Activated CD8-positive, alpha-beta memory T cell treated with anti-CD3 and anti-CD28 coated beads, Interleukin-2, amount 50 U/mL, for 4 hours (primary cell): ENCODE data around the gene EPHA3.

Experiments
- DNase-seq: peaks from one replicate; pipeline ENCODE4 v3.0.0-alpha.2; 2020

The EPHA3 gene

DNA sequence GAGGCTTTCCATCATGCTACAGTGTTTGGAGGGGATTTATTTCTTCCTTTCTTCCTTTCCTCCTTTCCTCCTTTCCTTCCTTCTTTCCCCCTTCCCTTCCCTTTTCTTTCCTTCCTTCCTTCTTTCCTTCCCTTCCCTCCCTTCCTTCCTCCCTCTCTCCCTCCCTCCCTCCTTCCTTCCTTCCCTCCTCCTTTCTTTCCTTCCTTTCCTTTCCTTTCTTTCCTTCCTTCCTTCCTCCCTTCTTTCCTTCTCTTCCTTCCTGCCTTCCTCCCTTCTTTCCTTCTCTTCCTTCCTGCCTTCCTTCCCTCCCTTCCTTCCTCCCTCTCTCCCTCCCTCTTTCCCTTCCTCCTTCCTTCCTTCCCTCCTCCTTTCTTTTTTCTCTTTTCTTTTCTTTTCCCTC is 127.2 kb downstream of the EPHA3 start:
- DNase-seq, result no peak

DNA sequence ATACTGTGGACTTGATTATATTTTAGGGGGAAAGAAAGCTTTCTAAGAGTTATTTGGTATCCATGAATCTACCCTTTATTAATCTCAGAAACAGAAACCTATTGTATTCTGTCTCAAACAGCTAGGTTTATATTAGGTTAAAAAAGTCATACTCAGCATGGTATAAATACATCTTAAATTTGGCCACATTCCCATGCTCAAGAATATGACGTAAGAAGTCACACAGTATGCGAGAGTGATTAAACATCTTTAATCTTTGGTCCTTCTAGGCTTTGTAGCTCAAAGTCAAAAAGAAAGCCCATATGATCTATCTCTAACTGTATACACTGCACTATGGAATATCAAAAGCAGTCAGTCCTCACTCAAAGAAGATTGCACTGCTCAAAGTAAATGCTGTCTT is 131.4 kb downstream of the EPHA3 start:
- no peak for DNase-seq

DNA sequence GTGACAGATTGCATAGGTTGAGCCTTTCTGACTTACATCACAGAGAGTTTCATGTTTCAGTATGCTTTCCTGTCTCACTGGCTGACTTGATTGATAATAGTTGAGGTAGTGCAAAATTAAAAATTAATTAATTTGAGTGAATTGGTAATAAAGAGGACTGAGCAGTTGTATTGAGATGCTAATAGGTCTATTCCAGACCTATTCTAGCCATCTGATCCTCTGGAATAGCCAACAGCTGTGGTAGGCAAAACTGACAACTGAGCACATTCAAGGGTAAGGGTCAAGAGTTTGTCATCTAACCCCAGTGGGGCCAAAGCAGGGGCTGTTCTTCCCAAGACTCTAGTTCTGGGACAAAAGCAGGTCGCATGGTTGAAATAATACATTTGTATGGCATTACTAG is 132.4 kb downstream of the EPHA3 start:
- DNase-seq, result no peak

DNA sequence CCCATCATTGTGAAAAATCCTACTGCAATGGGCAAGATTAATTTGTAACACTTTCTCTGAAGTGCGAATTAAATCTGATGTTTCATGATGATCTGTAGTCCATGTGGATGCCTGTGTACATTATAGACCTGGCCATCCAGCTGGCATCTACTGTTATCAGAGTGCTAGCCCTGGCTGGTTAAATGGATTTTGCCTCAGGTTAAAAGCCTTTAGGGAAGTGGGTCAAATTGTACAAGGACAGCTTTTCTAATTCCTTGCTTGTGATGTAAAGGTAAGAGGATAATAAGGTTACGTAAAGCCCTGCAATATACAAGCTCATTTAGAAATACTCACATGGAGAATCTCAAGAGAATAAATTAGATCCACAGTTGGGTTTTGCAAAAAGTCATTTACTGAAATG is 138.2 kb downstream of the EPHA3 start:
- DNase-seq, result no peak

DNA sequence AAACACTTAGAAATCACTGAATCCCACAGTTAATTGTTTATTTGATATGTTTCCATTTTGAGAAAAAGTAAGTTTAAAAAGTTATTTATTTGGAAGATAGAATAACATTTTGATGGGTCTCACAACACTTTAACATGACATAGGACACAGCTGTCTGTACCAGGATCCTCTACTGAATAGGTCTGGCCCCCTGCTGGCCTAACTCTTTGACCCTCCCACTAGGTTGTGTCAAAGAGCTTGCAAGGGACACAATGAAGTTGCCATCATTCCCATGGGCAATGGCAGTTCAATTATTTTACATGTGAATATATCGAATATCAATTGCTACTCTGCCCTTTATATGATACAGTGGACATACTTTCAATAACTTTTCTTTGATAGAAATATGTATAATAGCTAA is 138.9 kb downstream of the EPHA3 start:
- no peak for DNase-seq

DNA sequence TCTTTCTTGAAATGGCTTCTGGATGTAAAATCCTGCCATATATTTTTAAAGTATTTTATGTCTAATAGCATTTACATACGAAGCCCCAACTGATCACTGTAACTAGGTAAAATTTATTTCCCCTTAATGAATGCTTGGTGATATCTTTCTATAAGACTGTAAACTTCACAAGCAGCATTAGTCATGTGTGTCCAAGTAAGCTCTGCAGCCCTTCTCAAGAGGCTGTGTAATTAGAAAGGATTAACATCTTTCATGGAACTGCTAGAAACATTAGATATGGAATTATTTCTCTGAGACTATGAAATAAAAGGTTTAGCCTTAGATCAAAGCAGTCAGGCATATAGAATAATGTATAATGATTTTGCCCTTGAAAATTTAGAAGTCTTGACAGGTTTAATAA is 143.3 kb downstream of the EPHA3 start:
- DNase-seq, result no peak

DNA sequence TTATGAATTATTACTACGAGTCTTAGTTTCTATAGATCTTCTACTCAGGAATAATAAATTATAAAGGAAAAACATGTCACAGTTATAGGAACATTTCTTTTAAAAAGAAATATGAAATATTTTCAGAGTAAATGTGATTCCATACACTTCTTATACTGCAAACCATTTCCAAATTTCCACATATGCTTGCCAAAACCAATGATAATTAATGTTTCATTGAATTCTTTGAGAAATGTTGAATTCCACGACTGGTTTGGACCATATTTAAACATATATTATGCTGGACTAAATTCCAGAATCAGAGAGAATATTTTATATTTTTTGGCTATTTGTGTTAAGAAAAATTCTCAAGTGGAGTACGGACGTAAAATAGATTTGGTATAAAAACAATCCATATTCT is 144.6 kb downstream of the EPHA3 start:
- DNase-seq, result no peak

DNA sequence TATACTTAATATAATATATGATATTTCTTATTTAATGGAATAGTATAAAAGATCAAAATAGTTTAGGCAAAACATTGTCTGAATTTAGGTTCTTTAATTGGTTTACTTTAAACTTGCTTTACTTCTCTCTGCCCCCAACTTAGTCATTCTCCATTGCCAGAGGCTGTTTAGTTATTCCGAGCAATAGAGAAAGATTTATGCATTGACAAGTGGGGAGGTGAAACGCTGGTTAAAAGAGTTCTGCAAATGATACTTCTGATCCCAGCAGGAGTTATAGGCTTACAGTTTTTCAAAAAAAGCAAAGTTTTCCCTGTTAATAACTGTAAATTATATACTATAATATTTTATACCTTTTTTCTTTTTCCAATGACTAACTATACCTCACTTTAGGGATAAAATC is 145.4 kb downstream of the EPHA3 start:
- DNase-seq, result no peak

DNA sequence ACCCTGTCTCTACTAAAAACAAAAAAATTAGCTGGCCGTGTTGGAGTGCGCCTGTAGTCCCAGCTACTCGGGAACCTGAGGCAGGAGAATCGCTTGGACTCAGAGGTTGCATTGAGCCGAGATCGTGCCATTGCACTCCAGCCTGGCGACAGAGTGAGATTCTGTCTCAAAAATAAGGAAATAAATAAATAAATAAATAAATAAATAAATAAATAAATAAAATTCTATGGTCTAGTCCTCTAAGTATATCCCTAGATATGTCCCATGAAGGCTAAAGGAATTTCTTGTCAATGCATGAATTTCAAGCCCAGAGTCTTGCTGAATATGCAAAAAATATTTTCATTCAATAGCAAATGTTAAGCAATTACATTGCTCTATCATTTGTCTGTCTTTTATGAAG is 149.0 kb downstream of the EPHA3 start:
- DNase-seq, result no peak

DNA sequence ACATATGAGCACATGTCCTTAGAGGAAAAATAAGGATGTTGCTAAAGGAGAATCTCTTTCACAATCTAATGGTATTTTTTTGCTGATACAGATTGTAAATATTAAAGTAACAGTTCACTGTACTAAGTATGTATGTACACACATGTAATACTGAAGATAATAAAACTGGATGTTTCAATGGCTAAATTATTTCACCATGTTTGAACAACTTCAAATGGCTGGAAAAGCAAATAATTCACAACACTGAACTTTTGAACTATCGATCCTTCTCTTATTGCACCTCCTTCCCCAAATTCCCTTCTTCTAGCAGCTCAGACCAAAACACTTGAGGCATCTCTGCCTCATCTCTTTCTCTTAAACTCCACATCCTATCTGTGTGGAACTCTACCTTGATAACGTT is 149.5 kb downstream of the EPHA3 start:
- DNase-seq, result no peak

DNA sequence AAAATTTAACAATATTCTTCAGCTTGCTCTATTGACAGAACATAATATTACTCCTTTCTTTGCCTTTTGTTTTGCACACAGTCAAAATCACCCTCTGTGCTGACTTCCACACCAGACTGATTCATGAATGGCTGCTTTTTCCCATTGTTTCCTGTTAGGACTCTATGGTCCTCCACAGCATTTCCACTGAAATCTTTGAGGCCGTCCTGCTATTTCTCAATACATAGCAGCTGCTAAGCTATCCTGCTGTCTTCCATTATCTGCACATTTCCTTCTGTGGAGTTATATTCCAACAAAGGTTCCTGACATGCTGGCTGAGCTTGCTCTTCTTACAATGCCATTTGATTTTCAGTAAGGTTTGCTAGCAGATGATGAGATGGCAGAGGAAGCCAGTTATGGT is 153.3 kb downstream of the EPHA3 start:
- DNase-seq, result no peak

DNA sequence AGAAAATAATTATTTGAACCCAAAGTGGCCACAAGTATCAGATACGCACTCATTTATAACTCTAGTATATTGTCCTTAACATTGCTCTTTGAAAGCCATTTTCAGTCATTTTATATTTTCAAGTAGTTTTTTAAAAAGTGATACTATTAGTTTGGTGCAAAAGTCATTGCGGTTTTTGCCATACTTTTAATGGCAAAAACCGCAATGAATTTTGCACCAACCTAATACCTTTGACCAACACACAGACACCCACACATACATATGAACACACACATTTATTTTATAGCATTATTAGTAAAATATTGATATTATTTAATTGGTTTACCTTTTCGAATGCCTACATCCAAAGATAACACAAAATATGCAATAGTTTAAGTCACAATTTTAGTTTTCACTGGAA is 154.3 kb downstream of the EPHA3 start:
- DNase-seq, result no peak

DNA sequence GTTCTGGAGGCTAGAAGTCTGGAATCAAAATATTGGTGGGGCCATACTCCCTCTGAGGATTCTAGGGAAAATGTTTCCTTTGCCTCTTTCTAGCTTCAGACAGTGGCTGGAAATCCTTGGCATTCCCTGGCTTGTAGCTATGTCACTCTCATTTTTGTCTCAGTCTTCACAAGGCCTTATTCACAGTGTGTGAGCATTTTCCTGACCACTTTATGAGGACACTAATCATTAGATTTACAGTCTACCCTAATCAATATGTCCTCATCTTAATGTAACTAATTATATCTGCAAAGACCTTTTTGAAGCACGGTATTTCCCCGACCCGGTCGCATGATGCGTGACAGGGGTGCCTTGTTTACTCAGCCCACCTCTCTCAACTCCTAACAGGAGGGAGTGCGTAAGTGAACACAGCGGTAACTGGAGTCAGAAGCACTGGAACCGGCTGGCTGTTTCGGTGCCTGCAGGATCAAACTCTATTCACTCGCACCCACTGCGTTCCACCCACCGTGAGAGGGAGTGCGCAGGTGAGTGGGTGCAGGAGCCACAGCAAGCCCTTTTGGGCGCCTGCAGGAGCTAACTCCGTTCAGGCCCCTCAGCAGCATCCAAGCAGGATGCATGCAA is 155.0 kb downstream of the EPHA3 start:
- no peak for DNase-seq

DNA sequence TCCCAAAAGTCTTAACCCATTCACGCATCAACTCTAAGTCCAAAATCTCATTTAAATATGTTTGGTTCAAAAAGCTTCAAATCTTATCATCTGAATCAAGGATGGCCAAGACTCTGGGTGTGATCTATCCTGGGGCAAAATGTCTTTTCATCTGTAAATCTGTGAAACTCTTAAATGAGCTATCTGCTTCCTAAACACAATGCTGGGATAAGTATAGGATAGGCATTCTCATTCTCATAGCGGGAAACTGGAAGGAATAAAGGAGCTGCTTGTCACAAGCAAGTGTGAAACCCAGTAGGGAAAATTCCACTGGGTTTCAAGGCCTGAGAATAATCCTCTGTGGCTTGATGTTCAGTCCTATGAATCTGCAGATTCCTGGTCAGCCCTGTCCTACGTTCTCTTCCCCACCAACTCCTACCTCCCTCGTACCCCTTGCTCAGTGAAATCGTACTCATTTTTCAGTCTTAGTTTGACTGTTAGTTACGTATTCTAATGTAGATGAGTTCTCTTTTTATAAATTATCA is 156.7 kb downstream of the EPHA3 start:
- DNase-seq, result no peak

DNA sequence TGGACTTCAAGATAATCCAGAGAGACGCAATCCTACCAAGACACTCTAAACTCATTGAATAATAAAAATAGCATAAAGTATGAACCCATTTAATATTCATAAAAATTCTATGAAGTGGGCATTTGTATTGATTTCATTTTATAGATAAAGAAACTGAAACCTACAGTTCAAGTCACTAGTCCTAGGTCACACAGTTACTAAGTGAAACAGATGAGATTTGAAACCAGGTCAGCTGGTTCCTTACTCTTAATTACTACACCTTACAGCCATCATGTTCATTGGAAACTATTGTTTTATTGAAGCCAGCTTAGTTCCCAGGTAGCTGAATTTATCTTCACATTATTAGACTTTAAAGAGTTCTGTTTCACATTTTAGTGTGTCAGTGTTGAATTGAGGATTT is 158.7 kb downstream of the EPHA3 start:
- DNase-seq, result no peak

DNA sequence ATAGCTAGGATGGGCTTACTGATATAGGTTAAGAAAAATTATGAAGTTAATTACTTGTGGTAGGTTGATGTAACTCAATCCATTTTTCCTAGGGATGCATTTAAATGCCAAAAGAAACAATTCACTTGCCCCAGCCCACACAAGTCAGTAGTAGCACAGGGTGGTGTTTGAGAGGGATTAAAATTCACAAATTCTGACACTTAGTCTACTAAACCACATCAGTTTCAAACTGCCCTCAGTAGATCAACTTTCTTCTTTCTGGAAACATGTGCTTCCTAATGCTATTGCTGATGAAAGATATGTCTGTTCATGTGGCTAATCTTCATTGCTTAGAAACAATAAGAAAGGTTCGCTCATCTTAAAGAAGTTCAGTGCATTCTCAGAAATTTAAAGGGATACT is 160.6 kb downstream of the EPHA3 start:
- DNase-seq, result no peak

DNA sequence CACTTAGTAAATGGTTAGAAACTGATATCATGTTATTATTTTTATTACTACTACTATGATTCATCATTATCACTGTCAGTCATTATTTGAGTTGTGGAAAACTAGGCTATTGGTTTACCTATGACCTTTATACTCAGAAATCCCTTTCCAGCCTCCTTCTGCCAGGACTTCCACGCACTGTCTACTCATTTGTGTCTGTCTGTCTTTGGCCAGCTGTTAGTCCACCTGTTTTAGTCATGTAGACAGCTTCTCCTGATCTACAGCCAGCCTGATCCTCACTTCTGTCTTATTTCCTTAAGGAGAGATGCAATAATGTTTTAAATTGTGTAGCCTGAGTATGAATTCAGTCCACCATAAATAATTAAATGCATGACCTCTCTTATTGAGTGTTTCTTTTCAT is 162.8 kb downstream of the EPHA3 start:
- DNase-seq, result no peak

DNA sequence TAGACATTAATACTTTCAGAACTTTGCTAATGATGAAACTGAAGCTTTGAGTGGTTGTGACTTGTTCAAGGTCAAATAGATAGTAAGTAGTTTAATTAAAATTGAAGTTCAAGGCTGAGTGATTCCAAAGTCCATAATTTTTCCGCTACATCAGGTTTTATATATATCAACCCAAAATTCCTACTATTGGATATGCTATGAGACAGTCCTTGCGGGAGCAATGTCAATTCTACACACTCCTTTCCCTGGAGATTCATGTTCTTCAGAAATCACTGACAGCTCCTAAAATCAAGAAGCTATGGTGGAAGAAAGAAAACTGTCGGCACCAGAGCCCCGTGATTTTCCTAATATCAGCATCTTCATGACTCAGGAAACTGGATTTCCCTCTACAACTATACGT is 167.6 kb downstream of the EPHA3 start:
- DNase-seq, result no peak

DNA sequence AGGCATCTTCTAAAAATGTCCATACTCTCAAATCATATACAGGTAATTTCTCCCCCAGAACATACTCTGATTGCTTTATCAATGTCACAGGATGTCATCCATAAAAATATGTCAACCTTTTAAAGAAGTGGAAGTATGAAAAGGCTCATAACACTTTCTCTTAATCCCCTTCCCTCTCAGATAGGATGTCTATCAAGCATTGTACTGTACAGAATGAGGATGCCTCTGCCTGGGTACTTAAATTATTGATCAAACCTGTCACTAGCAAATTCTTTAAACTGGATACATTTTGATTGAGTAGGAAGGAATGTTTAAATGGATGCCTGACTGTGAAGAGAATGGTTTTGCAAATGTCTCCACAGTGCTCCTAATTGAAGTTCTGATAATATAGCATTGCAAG is 168.7 kb downstream of the EPHA3 start:
- DNase-seq, result no peak

DNA sequence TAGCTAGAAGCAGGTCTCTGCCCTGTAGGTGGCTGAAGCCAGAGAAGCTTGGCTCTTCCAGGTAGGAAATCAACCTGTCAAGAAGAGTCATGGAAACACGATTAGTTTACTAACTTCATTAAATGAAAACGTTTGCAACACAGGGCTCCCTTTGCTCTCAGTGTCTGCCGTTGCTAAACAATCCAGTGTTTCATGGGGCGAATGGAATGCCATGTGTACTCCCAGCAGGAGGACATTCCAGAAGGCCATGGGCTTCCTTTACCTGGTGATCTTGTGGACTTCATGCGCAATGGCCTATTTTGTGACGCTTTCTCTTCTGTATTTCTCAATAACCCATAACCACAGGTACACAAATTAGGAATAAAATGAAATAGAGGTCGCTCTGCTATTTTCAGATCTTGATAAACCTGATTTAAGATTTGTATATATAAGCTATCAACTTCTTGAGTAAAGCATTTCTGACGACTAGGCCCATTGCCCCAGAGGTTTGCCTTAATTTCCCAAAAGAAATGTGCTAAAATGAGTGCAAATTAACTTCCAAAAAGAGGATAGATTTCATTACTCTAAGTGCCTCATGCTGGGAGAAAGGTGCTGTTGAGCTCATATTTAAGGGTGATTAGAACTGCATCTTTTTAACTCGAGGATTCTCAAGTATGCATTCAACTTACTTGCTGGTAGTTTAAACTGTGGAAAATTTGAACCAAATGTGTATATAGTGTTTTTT is 171.0 kb downstream of the EPHA3 start:
- DNase-seq, result no peak

DNA sequence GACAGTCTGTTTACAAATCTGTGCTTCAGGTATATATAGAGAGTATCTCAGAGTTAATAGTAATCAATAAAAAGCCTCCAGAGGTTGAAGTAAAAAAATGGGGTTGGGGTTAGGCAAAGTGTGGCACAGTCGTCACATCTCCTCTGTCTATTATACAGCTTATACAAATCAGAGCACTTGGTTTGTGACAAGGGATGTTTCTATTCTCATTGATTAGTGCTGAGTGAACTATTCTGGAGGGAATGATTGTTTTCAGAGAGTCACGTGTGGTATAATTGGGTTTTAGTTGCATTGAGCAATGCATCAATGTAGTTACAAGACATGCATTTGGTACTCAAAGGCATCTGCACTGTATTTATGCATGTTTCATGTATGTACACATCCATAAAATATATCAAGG is 172.9 kb downstream of the EPHA3 start:
- no peak for DNase-seq

DNA sequence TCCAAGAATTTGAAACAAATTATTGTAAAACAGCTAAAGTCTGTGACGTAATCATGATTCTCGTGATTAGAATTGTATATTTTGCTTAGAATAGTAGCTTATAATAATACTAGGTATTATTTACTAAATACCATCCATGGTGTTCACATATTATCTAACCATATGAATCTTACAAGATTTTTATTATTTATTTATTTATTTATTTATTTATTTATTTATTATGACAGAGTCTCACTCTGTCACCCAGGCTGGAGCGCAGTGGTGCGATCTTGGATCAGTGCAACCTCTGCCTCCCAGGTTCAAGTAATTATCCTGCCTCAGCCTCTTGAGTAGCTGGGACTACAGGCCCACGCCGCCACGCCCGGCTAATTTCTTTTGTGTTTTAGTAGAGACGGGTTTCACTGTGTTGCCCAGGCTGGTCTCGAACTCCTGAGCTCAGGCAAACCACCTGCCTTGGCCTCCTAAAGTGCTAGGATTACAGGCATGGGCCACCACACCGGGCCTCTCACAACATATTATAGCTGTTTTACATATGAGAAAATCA is 173.5 kb downstream of the EPHA3 start:
- DNase-seq, result no peak

DNA sequence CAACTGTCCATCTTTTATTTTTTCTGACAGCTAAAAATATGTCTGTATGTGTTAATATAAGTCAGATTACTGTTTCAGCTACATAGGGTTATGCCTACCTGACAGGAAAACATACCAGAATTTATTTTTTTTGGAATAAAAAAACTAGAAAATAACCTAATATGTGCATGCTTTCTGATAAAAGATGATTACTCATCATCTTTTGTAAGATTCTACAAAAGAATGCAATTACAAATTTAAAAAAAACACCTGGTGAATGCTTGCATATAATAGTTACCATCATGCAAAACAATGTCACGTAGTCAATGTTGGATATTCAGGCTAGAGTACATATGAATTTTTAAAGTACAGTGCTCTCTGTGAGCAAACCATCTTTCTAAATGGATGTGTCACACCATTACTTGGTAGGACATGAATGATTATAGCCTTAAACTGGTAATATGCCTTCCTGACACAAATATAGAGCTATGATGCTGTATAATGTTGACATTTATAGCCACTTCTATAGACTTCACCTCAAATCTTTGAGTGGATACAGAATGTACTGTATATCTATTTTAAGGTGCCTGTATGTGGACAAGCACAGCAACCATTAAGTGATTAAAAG is 180.6 kb downstream of the EPHA3 start:
- DNase-seq, result no peak

DNA sequence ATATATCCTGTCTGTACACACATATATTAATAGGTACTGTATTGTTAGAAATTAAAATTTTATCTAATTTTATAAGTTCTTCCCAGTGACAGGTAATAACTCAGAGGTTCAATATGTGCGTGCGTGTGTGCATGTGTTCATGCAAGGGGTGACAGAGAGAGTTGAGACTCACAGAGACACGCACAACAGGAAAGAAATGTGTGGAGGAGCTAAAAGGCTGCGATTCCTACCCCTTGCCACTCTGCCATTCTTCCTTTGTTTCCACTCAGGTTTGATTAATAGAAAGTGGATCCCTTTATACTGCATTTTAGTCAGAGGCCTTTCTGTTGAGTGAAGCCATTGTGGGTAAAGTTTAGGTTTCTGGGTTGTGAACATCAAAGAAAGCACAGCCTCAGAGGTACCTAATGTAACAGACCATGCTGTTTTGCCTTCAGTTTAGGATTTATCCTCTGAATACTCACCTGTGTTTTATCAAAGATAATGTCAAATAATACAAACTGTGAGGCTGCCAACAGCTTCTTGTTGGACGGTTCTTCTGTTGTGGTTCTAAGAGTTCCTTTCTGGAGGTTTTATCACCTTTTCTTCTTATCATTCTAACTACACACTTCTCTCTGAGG is 182.3 kb downstream of the EPHA3 start:
- DNase-seq, result no peak
